Liver (tissue), 9 donors: ENCODE results near the gene SERPINA6. TPM values are rescaled to one million over a fixed set of nuclear protein-coding genes. Genes with fewer than 3 reads are reported as not detected.

Experiments used
- DNase-seq: peaks from one replicate; pipeline ENCODE4 v3.0.0-alpha.2; 2017; ENCODE audit warnings: low spot score
- H3K27ac ChIP-seq, 2 donors: one replicate each; pipeline ENCODE4 v1.7.0; 2013; ENCODE audit warnings: inconsistent platforms in 2 of 2, low read length in 2 of 2, control low read depth in 1 of 2, low read depth in 1 of 2, mild to moderate bottlenecking in 1 of 2
- H3K27me3 ChIP-seq, 4 donors: one replicate each; pipeline versions ENCODE4 v1.6.1 to v1.7.0; 2013; ENCODE audit warnings: low read length in 3 of 4, inconsistent platforms in 1 of 4, mild to moderate bottlenecking in 1 of 4, moderate library complexity in 1 of 4; ENCODE audit not compliant: control insufficient read depth in 4 of 4, insufficient read depth in 4 of 4
- H3K36me3 ChIP-seq, 4 donors: one replicate each; pipeline versions ENCODE4 v1.6.1 to v1.7.0; 2013; ENCODE audit warnings: low read length in 3 of 4, mild to moderate bottlenecking in 3 of 4, low read depth in 1 of 4, moderate library complexity in 1 of 4; ENCODE audit not compliant: control insufficient read depth in 4 of 4, insufficient read depth in 3 of 4
- H3K4me1 ChIP-seq, 4 donors: one replicate each; pipeline versions ENCODE4 v1.6.1 to v1.7.0; 2013; ENCODE audit warnings: low read length in 3 of 4, mild to moderate bottlenecking in 3 of 4, moderate library complexity in 1 of 4; ENCODE audit not compliant: control insufficient read depth in 4 of 4, insufficient read depth in 4 of 4
- H3K4me3 ChIP-seq, 3 donors: one replicate each; pipeline versions ENCODE4 v1.6.1 to v1.7.0; 2013; ENCODE audit warnings: low read length in 3 of 3, control low read depth in 1 of 3, low read depth in 1 of 3, mild to moderate bottlenecking in 1 of 3
- H3K9ac ChIP-seq, 2 donors: one replicate each; pipeline ENCODE4 v1.7.0; 2013; ENCODE audit warnings: low read length in 2 of 2, mild to moderate bottlenecking in 2 of 2, moderate library complexity in 2 of 2, control low read depth in 1 of 2, low read depth in 1 of 2
- H3K9me3 ChIP-seq, 4 donors: one replicate each; pipeline versions ENCODE4 v1.6.1 to v1.7.0; 2013; ENCODE audit warnings: low read length in 3 of 4; ENCODE audit not compliant: control insufficient read depth in 4 of 4
- CTCF ChIP-seq: fragments of 150-350 bp; IDR thresholded peaks from 2 replicates; pipeline ENCODE4 v1.5.1; 2017; ENCODE audit warnings: improper control_type of control experiment, low read depth, low read length; ENCODE audit not compliant: missing input control
- EGR1 ChIP-seq, 2 donors: IDR thresholded peaks; 2 replicates each; pipeline ENCODE4 v1.6.1; 2016 to 2018; ENCODE audit warnings: antibody characterized with exemption in 2 of 2, low read depth in 2 of 2
- FOXA1 ChIP-seq: IDR thresholded peaks from 2 replicates; pipeline ENCODE4 v1.6.1; 2016; ENCODE audit warnings: antibody characterized with exemption
- GABPA ChIP-seq, 2 donors: IDR thresholded peaks in 1 of 2; conservative IDR thresholded peaks in 1 of 2; 2 replicates each; pipeline ENCODE4 v1.6.1; 2016; ENCODE audit warnings: antibody characterized with exemption in 2 of 2, mild to moderate bottlenecking in 1 of 2, moderate library complexity in 1 of 2
- HNF4A ChIP-seq, 2 donors: conservative IDR thresholded peaks; 2 replicates each; pipeline ENCODE4 v1.6.1; 2016; ENCODE audit warnings: antibody characterized with exemption in 2 of 2, mild to moderate bottlenecking in 2 of 2
- HNF4G ChIP-seq: IDR thresholded peaks from 2 replicates; pipeline ENCODE4 v1.6.1; 2016; ENCODE audit warnings: antibody characterized with exemption
- JUND ChIP-seq, 2 donors: IDR thresholded peaks; 2 replicates each; pipeline ENCODE4 v1.6.1; 2016; ENCODE audit warnings: antibody characterized with exemption in 2 of 2
- MAX ChIP-seq: IDR thresholded peaks from 2 replicates; pipeline ENCODE4 v1.6.1; 2016; ENCODE audit warnings: antibody characterized with exemption
- NR2F2 ChIP-seq: IDR thresholded peaks from 2 replicates; pipeline ENCODE4 v1.6.1; 2016; ENCODE audit warnings: antibody characterized with exemption
- RAD21 ChIP-seq, 2 donors: IDR thresholded peaks; 2 replicates each; pipeline ENCODE4 v1.6.1; 2016; ENCODE audit warnings: antibody characterized with exemption in 2 of 2, mild to moderate bottlenecking in 2 of 2
- REST ChIP-seq: IDR thresholded peaks from 2 replicates; pipeline ENCODE4 v1.6.1; 2016; ENCODE audit warnings: antibody characterized with exemption, mild to moderate bottlenecking
- RXRA ChIP-seq, 2 donors: IDR thresholded peaks; 2 replicates each; pipeline ENCODE4 v1.6.1; 2017 to 2018; ENCODE audit warnings: antibody characterized with exemption in 2 of 2, mild to moderate bottlenecking in 1 of 2
- SP1 ChIP-seq: IDR thresholded peaks from 2 replicates; pipeline ENCODE4 v1.6.1; 2018; ENCODE audit warnings: antibody characterized with exemption, mild to moderate bottlenecking
- TAF1 ChIP-seq: conservative IDR thresholded peaks from 2 replicates; pipeline ENCODE4 v1.6.1; 2016; ENCODE audit warnings: antibody characterized with exemption, mild to moderate bottlenecking
- YY1 ChIP-seq: IDR thresholded peaks from 2 replicates; pipeline ENCODE4 v1.6.1; 2016; ENCODE audit warnings: antibody characterized with exemption, mild to moderate bottlenecking
- ZBTB33 ChIP-seq: IDR thresholded peaks from 2 replicates; pipeline ENCODE4 v1.6.1; 2016; ENCODE audit warnings: antibody characterized with exemption
- WGBS: extraction: QIAGEN DNeasy Blood & Tissue Kit; methylation state at CpG from one replicate; pipeline ENCODE4 v1.1.7; 2013; 5-methylcytosine and 5-hydroxymethylcytosine counted together
- polyA plus RNA-seq, 2 donors: library from polyadenylated mRNA; stranded (reverse) in 1 of 2; unstranded in 1 of 2; fragments of 200-250 nt in 1 of 2; fragments of >200 nt in 1 of 2; fragmentation: Nextera tagmentation in 1 of 2; extraction: Ambion mirVana in 1 of 2; gene quantifications; one replicate each; pipeline versions ENCODE4 v1.2.1 to v1.2.3, GENCODE V29; 2013 to 2015
- total RNA-seq, 2 donors: library from RNA; depleted of rRNA; stranded (reverse); fragments of >200 nt; gene quantifications; one replicate each; pipeline ENCODE4 v1.2.3, GENCODE V29; 2014
- donor health status: healthy.
- donor health status: healthy.
- donor health status: healthy.
- donor health status: healthy.
- donor health status: healthy.

The SERPINA6 gene
- total and polyA plus RNA-seq, 4 donors = 188 to 357 (median 328) TPM

- H3K36me3 ChIP-seq = no peaks in the 10 kb centered on the region
- peak; percentile 75 for TF ChIP-seq REST
- TF ChIP-seq ZBTB33 = no peak
- TF ChIP-seq YY1 = peak; percentile 53
- peak; percentile 53 for TF ChIP-seq MAX
- peak in 1 of 2 donors; percentile 43 for TF ChIP-seq EGR1 (IDR thresholded peaks at IDR 0.05; ENCODE audit: low read depth in 2 of 2)
- TF ChIP-seq CTCF = no peak
- TF ChIP-seq RAD21 (IDR thresholded peaks at IDR 0.05) = peak; percentile 15 to 49
- peak; percentile 47 for TF ChIP-seq FOXA1
- TF ChIP-seq JUND (IDR thresholded peaks at IDR 0.05) = peak in 1 of 2 donors; percentile 52
- TF ChIP-seq HNF4G = peak; percentile 75
- peak; percentile 23 for TF ChIP-seq TAF1
- peak; percentile 82 to 83 for TF ChIP-seq RXRA (IDR thresholded peaks at IDR 0.05)
- TF ChIP-seq NR2F2 = no peak
- TF ChIP-seq GABPA (IDR thresholded peaks at IDR 0.05 in 1 of 2, conservative IDR thresholded peaks at IDR 0.05 in 1 of 2) = no peak
- peak; percentile 85 for TF ChIP-seq SP1
- peak; percentile 83 to 86 for TF ChIP-seq HNF4A (conservative IDR thresholded peaks at IDR 0.05)
- no peaks in the 10 kb centered on the region for H3K9me3 ChIP-seq
- no peaks in the 10 kb centered on the region for H3K27me3 ChIP-seq
- peak overlapping the region in 1 of 3 donors; percentile 25 for H3K4me3 ChIP-seq
- peak overlapping the region; percentile 93 to 96 for H3K27ac ChIP-seq
- DNase-seq = peak; percentile 32
- peaks cover 2 to 39% (median 21%) of the 10 kb centered on the region in 4 donors for H3K4me1 ChIP-seq
- H3K9ac ChIP-seq = no peak overlapping the region
- WGBS = 33% methylated on average over 9 of the region's 9 CpGs
Measured at GRCh38 chr14:94295360-94296180, 27.6 kb downstream of the SERPINA6 start.
